GM18858 (cell line): ENCODE measurements around the gene RPS6KA5.
A peak's percentile ranks its signal among the peaks of the same experiment; 100 is the strongest.
"Not testable (repeated sequence)": the region's sequence is repeated elsewhere in the genome, so short reads cannot be mapped to it uniquely, and the experiment has no call there.

ENCODE experiments used
- ATAC-seq: cut with Tn5 transposase; IDR thresholded peaks from one replicate; pipeline ENCODE4 v1.9.1; 2021; ENCODE audit not compliant: unreplicated experiment

RPS6KA5 gene

DNA sequence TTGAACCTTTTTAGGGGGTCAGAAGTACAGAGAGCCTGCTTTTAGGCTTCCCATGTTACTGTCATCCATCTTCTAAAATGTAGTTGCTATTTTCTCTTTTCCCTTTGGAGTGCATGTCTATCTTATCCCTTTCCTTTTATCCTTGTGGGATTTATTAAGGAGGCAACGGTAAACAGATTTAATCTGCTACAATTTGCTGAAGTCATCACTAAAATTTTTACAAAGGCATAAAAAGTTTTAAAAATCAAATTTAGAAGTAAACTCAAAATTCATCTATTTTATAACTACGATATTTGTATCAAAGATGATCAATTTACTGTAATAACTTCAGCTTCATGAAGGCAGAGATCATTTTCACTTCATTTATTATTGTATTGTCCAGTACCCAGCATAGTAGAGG, 118.7 kb downstream of the RPS6KA5 start:
- no peak for ATAC-seq

DNA sequence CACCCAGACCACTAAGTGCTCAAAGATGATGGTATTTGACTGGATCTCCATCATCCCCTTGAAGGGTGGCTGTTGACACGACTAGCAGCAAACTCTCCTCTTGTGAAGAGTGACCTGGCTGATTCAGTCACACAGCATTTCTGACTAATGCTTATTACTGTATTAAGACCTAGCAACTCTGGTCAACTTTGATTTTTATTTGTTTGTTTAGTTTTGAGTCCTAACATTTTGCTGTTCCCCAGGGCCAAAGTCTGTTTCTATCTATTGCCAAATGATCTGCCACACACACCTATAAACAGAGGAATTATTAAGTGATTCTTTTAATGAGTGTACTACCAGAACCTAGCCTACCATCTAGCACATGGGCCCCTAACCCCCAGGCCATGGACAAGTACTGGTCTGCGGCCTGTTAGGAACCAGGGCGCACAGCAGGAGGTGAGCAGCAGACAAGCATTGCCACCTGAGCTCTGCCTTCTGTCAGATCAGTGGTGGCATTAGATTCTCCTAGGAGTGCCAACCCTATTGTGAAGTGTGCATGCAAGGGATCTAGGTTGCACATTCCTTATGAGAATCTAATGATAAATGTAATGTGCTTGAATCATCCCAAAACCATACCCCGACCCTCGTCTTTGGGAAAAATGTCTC, 120.0 kb downstream of the RPS6KA5 start:
- no peak for ATAC-seq

DNA sequence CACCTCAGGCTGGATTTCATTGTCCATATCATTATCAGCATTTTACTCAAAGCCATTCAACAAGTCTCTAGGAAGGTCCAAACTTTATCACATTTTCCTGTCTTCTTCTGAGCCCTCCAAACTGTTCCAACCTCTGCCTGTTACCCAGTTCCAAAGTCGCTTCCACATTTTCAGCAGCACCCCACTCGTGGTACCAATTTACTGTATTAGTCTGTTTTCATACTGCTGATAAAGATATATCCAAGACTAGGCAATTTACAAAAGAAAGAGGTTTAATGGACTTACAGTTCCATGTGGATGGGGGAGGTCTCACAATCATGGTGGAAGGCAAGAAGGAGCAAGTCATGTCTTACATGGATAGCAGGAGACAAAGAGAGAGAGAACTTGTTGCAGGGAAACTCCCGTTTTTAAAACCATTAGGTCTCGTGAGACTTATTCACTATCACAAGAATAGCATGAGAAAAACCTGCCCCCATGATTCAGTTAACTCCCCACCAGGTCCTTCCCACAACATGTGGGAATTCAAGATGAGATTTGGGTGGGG, 121.1 kb downstream of the RPS6KA5 start:
- not testable (repeated sequence) for ATAC-seq

DNA sequence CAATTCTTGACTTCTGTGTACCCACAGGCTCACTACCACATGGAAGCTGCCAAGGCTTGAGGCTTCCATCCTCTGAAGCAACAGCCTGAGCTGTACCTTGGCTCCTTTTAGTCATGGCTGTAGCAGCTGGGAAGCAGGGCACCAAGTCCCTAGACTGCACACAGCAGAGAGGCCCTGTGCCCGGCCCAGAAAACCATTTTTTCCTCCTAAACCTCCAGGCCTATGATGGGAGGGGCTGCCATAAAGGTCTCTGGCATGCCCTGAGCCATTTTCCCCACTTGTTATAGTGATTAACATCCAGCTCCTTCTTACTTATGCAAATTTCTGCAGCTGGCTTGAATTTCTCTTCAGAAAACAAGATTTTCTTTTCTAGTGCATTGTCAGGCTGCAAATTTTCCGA, 121.8 kb downstream of the RPS6KA5 start:
- ATAC-seq, result no peak

DNA sequence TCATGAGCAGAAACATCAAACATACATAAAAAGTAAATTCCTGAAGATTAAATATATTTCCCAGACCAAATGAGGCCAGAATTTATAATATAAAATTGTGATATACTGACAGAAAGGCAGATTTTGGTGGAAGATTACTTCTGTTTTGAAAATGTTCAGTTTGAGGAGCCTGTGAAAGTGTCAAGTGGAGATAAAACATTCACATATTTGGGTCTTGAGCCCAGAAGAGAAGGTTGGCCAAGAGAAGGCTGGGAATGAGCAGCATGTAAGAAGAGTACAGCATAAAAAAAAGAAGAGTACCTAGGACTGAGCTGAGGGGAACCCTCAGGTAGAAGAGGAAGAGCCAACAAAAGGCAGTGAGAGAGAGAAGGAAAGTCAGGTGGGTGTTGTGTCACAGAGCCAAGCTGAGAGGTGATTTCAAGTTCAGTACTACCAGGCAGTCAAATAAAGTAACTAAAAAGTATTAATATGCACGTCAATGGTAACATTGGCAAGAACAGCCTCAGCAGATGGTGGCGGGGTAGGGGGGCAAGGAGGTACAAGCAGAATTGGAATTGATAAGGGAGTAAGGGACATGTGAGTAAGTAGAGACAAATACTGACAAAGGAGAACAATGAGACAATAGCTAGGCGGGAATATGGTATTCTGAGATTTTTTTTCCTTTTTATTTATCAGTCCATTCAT, 123.5 kb downstream of the RPS6KA5 start:
- ATAC-seq, result no peak

DNA sequence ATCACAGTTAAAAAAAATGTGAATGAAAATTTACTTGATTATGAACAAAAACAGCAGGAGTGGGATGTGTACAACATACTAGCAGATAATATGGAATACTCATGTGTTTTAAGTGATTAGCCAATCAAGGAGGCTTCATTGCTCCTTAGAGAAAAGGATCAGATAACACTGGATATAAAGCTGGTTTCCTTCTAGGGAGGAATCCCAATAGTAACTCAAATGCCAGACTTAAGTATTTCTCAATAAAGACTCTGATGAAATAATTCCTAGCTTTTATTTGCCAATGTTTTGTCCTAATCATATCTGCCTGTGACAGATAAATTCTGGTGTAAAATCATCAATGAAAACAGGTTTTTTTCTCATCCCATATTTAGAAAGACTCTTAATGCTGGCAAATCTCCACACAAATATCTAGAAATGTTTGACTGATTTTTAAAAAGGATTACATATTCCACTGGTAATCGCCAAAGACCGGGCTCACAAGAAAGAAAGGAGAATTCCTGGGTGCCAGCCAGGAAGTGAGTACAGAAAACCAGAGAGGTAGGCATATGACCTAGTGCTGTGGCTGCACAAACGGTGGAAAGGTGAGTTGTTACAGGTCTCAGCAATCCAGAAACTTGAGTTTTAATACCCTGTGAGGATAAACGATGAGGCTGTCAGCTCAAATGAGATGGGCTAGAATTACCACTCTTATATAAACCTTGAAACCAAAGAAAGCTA, 135.7 kb downstream of the RPS6KA5 start:
- no peak for ATAC-seq

DNA sequence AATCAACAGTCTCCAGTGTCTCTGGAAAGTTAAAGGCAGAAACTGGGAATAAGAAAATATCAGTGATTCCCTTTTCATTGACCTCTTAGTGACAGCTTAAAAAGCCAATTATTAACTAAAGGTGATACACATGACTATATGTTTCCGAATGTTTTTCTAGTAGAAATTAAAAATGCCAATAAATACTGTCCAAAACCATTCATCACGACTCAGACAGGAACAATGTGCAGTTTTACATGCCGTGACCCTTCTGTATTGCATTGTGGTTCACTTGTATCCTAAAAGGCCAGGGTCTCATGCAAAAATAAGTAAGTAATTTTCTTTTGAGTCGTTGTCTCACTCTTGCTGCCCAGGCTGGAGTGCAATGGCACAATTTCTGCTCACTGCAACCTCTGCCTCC, 138.3 kb downstream of the RPS6KA5 start:
- no peak for ATAC-seq

DNA sequence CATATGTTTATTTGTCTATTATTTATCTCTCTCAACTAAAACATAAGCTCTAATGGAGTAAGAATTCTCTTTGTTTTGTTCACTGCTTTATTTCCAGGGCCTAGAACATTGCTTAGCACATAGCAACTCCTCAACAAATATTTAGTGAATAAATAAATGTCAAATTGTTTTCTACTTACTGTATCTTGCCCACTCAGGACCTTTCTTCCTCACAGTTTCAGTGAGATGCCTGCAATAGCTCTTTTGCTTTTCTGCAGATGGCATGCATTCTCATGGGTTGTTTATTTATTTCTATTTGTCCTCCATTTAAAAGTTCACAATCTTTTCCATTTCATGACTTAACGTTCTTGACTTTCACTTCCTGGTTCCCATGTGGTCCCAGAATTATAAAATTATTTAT, 149.3 kb downstream of the RPS6KA5 start:
- no peak for ATAC-seq

DNA sequence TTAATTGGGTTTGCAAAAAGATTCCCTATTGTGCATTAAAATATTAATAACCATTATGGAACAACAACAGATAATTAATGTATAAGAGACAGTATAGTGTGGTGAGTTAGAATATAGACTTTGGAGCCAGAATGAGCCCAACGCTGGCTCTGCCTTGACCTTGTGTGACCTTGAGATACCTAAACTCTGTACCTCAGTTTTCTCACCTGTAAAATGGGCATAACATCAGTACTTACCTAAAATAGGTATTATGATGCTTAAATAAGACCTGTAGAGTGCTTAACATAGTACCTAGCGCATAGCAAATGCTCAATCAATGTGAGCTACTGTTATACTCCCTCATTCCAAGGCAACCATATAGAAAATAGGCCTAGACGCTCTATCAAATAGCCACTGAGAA, 153.3 kb downstream of the RPS6KA5 start:
- no peak for ATAC-seq

DNA sequence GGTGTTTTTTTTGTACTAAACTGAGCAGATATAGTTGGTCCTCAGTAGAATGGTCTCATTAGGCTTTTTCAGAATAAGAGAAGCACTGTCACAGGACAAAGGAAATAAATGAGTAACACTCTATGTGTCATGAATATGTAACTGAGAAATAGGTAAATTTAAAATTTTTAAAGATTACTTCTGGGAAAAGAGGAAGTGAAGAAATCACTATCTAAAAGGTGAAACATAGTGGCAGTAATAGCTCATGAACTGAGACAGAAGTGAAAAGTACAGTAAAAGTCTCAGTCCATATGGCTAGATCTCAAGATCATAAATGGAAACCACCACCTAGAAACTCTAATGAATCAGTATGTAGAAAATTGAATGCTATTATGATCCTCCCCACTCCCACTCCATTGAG, 154.9 kb downstream of the RPS6KA5 start:
- peak; percentile 81 for ATAC-seq

DNA sequence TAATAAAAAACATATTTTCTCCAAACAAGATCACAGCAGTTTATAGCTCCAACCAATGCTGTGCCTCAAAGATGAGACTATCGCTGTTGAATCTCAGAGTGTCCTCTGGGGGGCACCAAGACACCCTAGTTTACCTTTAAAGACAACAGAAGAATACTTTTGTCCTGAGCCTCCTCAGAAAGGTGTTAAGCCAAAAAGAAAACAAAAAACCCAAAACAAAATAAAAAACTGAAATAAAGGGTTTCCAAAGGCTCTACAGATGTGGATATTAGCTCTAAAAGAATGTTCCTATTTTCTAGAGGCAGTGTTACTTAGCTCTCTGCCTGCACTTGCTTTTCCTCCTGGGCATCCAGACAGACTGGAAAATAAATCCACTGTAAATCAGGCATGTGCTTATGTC, 157.3 kb downstream of the RPS6KA5 start:
- no peak for ATAC-seq

DNA sequence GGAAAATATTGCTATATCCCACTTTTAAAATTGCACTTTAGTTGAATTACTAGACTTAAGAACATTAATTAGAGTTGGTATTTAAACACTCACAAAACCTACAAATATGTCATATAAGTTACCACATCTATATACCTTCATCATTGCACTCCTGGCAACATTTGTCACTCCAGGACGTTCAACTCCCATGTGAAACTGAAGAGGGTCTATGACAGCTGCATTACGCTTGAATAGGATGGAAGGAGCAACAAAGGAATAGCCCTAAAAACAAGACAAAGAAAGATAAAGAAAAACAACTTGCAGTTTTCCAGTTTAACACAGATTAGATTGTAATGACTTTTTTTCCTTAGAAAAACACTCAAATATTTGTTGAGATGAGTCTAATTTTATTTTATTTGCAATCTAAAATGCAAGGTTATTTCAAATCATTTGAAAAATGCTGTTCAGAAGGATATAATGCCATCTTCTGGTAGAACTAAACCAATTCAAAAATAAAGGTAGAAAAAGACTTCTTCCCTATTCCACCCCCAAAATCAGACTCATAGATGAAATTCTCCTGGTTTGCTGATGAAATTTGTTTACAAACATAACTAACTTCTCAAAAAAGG, 159.9 kb downstream of the RPS6KA5 start:
- ATAC-seq, result no peak

DNA sequence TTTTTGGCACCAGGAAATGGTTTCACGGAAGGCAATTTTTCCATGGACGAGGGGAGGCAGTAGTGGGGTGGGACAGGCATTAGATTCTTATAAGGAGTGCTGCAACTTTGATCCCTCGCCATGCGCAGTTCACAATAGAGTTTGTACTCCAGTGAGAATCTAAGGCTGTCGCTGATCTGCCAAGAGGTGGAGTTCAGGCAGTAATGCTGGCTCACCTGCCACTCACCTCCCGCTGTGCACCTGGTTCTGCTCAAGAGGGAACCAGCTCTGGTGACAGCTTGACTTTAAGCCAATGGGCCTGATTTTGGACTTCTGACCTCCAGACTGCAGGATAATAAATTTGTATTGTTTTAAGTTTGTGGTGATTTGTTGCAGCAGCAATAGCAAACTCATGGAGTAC, 163.4 kb downstream of the RPS6KA5 start:
- no peak for ATAC-seq

DNA sequence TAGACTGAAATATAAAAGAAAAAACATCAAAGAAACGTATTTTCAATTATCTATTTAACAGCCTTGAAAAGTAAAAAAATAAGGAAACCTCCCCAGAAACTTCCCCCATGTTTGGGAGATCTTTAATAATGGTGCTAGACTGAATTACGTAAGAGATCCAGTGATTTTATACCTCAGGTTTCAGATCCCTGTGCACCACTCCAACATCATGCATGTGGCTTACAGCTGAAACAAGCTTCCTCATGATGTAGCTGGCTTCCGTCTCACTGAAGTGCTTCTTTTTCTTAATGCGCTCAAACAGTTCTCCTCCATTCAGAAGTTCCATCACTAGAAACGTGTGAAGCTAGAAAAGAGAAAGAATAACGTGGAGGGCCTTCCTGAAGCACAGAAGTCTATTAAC, 166.2 kb downstream of the RPS6KA5 start:
- ATAC-seq, result no peak

DNA sequence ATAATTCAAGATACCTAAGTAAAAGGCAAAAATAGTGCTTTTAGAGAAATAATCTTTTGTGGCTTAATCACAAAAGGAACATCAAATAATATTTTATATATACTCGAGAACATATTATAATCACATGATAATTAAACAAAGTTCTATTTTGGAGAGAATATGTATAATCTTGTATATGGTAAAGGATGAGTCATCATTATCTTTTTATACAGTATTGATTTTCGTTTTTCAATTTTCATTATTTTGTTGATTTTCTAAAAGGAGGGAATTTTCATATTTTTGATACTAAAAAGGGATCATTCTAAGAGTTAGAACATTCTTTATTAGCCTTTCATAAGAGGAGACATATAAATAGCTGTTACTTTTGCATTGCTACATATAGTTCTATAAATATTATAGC, 166.9 kb downstream of the RPS6KA5 start:
- ATAC-seq, result no peak

DNA sequence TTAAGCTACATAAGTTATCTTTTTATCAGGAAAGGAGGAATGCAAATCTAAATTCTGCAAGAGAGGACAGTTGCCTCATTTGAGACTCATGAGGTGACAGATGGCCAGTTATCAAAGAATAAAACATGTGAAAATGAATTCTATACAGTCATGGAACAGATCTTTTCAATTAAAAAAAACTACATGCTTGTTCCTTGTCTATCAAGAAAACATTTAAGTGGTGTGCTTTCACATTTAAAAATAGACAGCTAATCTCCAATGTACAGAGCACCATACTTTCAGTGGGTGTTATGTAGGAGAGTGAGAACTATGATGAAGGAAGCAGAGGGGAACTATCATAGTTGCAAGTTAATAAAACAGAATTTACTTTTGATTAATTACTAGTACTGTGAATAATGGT, 167.5 kb downstream of the RPS6KA5 start:
- ATAC-seq, result no peak

DNA sequence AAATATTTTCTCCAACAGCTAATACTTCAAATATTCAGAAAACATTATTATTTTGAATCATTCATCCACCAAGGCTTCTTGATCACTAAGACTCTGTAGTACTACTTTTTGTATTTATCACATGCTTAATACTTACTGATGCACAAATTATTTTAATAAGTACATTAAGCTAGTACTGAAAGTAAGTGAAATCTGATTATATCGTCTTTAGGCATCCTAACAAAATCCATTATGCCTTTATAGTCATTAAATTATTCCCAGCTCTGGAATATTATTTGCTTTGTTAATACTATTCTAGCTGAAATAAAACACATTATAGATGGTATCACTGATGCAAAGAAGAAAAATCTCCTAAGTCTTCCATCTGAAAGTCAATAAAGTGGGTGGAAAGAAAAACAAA, 169.1 kb downstream of the RPS6KA5 start:
- no peak for ATAC-seq

DNA sequence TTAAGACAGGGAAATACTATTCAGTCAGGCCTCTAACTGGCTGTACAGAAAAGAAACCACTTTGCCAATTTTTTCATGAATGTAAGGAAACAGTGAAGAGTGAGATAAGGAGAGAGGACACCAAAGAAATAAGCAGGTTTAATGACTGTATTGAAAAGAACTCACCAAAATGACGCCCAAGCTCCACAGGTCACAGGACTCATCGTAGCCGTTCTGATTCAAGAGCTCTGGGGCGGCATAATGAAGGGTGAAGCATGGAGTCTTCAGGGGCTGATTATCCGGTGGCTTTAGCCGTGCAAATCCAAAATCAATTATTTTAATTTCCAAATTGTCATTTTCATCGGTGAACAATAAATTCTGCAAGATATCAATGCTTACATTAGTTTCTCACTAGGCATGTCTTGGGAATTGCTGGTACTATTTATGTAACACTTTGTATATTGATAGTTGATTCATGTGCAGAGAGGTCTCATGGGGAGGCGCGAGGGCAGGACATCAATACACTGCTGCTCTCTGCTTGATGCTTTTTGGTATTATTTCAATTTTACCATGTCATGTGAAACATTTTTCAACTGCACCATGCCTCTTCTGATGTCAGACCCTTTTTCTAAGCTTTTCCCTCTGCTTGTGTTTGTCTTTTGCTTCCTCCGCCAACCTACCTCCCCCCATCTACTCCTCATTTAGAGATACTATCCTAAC, 170.0 kb downstream of the RPS6KA5 start:
- no peak for ATAC-seq

DNA sequence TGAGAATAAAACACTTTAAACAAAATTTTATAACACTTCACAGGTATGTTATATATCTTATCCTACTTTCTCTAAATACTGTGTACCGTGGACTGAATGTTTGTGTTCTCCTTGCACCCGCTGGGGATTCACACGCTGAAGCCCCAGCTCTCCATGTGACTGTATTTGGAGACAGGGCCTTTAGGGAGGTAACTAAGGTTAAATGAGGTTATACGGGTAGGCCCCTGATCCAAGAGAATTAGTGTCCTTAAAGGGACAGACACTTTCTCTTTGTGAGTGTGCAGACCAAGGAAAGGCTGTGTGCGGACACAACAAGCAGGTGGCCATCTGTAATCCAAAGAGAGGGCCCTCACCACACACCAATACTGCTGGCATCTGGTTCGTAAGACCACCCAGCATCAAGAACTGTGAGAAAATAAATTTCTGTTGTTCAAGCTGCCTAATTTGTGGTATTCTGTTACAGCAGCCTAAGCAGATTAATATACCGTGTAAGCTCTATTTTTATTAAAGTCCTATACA, 174.1 kb downstream of the RPS6KA5 start:
- no peak for ATAC-seq

DNA sequence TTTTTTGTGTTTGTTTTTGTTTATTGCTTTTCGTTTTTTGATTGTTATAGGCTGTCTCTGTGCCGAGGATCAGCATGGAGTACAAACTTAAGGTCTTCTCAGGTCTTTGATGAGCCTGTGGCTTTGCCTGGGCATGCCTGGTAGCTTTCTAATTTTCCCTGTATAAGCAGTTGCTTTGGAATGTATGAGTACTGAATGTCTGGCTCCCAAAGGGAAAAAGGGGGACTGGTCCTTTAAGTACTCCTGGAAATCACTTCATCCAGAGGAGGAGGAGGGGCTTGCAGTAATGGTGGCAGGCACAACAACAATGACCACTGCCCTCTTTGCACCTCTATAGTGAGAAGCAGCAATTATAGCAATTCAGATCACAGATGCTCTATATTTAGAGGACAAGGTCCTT, 176.7 kb downstream of the RPS6KA5 start:
- no peak for ATAC-seq

DNA sequence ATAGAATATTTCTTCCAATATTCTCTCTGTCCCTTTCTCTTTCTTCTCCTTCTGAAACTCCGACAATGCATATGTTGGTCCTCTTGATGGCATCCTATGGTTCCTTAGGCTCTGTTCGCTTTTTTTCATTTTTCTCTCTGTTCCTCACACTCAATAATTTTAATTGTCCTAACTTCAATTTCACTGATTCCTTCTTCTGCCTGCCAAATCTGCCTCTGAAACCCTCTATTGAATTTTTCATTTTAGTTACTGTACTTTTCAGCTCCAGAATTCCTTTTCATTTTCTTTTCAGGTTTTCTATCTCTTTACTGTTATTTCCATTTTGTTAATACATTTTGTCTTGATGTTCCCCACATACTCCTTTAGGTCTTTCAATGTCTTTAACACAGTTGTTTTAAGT, 177.2 kb downstream of the RPS6KA5 start:
- ATAC-seq, result no peak
